ENCODE measurements around the gene GATA5.

- TF ChIP-seq EZH2 (IDR thresholded peaks at IDR 0.05; ENCODE audit: insufficient read depth, low read length), result no peak
- no peak for TF ChIP-seq CTCF (IDR thresholded peaks at IDR 0.05; ENCODE audit: insufficient read depth, low read depth, low read length)
These were observed 15.1 kb downstream of the GATA5 start for GRCh38 chr20:62460678-62461077.
